OCI-LY3 (cell line): ENCODE measurements around the gene URGCP.
A peak's percentile ranks its signal among the peaks of the same experiment; 100 is the strongest.

Experiments used
- H2AFZ ChIP-seq: fragments of 200-600, 300-600 bp; shearing (Covaris generic); 2 replicates; pipeline ENCODE4 v1.6.0; 2014; ENCODE audit warnings: antibody characterized with exemption, low read depth, low read length
- H3K27ac ChIP-seq: fragments of 200-600, 300-600 bp; sonication (generic); 2 replicates; pipeline ENCODE4 v1.5.1; 2014; ENCODE audit warnings: mild to moderate bottlenecking, low read length, moderate library complexity, mixed read lengths
- H3K27me3 ChIP-seq: fragments of 200-600, 300-600 bp; sonication (generic); 2 replicates; pipeline ENCODE4 v1.6.1; 2014; ENCODE audit warnings: low read depth, low read length, mixed read lengths
- H3K36me3 ChIP-seq: fragments of 200-600, 300-600 bp; sonication (generic); replicated peaks from 2 replicates; pipeline ENCODE3; 2014; ENCODE audit warnings: low read depth, low read length, mixed read lengths
- H3K4me1 ChIP-seq: fragments of 300-600, 200-600 bp; sonication (generic); 2 replicates; pipeline ENCODE4 v1.6.1; 2014; ENCODE audit warnings: low read length, mixed read lengths
- H3K4me2 ChIP-seq: fragments of 200-600, 300-600 bp; sonication (generic); 2 replicates; pipeline ENCODE4 v1.6.1; 2014; ENCODE audit warnings: low read length, mixed read lengths
- H3K4me3 ChIP-seq: fragments of 300-600, 200-600 bp; sonication (generic); 2 replicates; pipeline ENCODE4 v1.5.1; 2014; ENCODE audit warnings: antibody characterized with exemption, mild to moderate bottlenecking, low read length, moderate library complexity
- H3K79me2 ChIP-seq: fragments of 300-600, 200-600 bp; shearing (Covaris generic); 2 replicates; pipeline ENCODE4 v1.6.1; 2014; ENCODE audit warnings: mild to moderate bottlenecking, low read length, mixed read lengths
- H3K9ac ChIP-seq: fragments of 300-600, 200-600 bp; shearing (Covaris generic); 2 replicates; pipeline ENCODE4 v1.6.0; 2014; ENCODE audit warnings: mild to moderate bottlenecking, low read length, moderate library complexity
- H3K9me3 ChIP-seq: fragments of 200-600, 300-600 bp; shearing (Covaris generic); 2 replicates; pipeline ENCODE4 v1.6.1; 2014; ENCODE audit warnings: low read length, mixed read lengths; ENCODE audit not compliant: insufficient read depth
- H4K20me1 ChIP-seq: fragments of 200-600, 300-600 bp; sonication (generic); 2 replicates; pipeline ENCODE4 v1.6.1; 2016; ENCODE audit warnings: low read length, mixed read lengths; ENCODE audit not compliant: insufficient read depth
- CTCF ChIP-seq: fragments of 200-600, 300-600 bp; sonication (generic); IDR thresholded peaks from 2 replicates; pipeline ENCODE4 v1.5.1; 2014; ENCODE audit warnings: antibody characterized with exemption, low read length, low read depth
- EZH2phosphoT487 ChIP-seq: fragments of 200-600 bp; shearing (Covaris generic); IDR thresholded peaks from 2 replicates; pipeline ENCODE4 v1.6.1; 2018; ENCODE audit warnings: antibody characterized with exemption, mixed run types, low read depth

URGCP gene

GRCh38 chr7:43871064-43871463 is 35.3 kb downstream of the URGCP start:
- no peaks in the 10 kb centered on the region for H4K20me1 ChIP-seq
- no peaks in the 10 kb centered on the region for H3K9me3 ChIP-seq
- H3K79me2 ChIP-seq, result peaks cover 9% of the 10 kb centered on the region
- no peak overlapping the region for H3K4me2 ChIP-seq
- no peak overlapping the region for H3K9ac ChIP-seq
- 0 out of 2 replicates have a peak, but pooled peaks cover 3% of the 10 kb centered on the region for H3K27me3 ChIP-seq
- no peak overlapping the region for H2AFZ ChIP-seq
- peaks cover 15% of the 10 kb centered on the region for H3K4me1 ChIP-seq
- TF ChIP-seq CTCF (no peak), EZH2phosphoT487 (no peak)
- H3K36me3 ChIP-seq, result peaks cover 24% of the 10 kb centered on the region
- no peak overlapping the region for H3K27ac ChIP-seq
- H3K4me3 ChIP-seq, result no peak overlapping the region

- Histone ChIP-seq H4K20me1 (no peaks in the 10 kb centered on the region), H3K4me2 (peak overlapping the region; percentile 74), H3K4me3 (peak overlapping the region; percentile 92), H3K9me3 (no peaks in the 10 kb centered on the region), H3K9ac (peak overlapping the region; percentile 72; the same call in 1 of the 2 replicates), H3K79me2 (peaks cover 9% of the 10 kb centered on the region), H3K4me1 (peaks cover 15% of the 10 kb centered on the region), H3K27ac (no peak overlapping the region), H2AFZ (no peak overlapping the region), H3K27me3 (0 out of 2 replicates have a peak, but pooled peaks cover 3% of the 10 kb centered on the region), H3K36me3 (peaks cover 26% of the 10 kb centered on the region)
- no peak for TF ChIP-seq EZH2phosphoT487
- TF ChIP-seq CTCF, result no peak
These were observed 36.1 kb downstream of the URGCP start for GRCh38 chr7:43870316-43870715.

GRCh38 chr7:43869867-43870240 is 36.5 kb downstream of the URGCP start:
- H3K9ac ChIP-seq, result peak overlapping the region; percentile 72
- peak overlapping the region; percentile 39 for H3K27ac ChIP-seq

More at GRCh38 chr7:43869867-43870240, 36.5 kb downstream of the URGCP start:
- Histone ChIP-seq H3K4me1 (peaks cover 15% of the 10 kb centered on the region), H3K27me3 (0 out of 2 replicates have a peak, but pooled peaks cover 3% of the 10 kb centered on the region), H2AFZ (peak overlapping the region; percentile 86), H3K36me3 (peaks cover 29% of the 10 kb centered on the region), H3K9me3 (no peaks in the 10 kb centered on the region), H3K4me3 (peak overlapping the region; percentile 92), H4K20me1 (no peaks in the 10 kb centered on the region), H3K4me2 (peak overlapping the region; percentile 74), H3K79me2 (peaks cover 9% of the 10 kb centered on the region)
- TF ChIP-seq EZH2phosphoT487 (no peak), CTCF (no peak)
